GM20000 (cell line): ENCODE results near the gene EVC2.

Source experiments
- DNase-seq: peaks from one replicate; pipeline ENCODE4 v3.0.0; 2012; ENCODE audit warnings: low spot score
- CTCF ChIP-seq: IDR thresholded peaks from 2 replicates; pipeline ENCODE4 v1.5.1; 2012; ENCODE audit warnings: mild to moderate bottlenecking, control low read depth; ENCODE audit errors: extremely low read depth, missing control alignments

Gene EVC2

GRCh38 chr4:5750052-5750945, 41.9 kb upstream of the EVC2 start:
- no peak for TF ChIP-seq CTCF
- DNase-seq: no peak

GRCh38 chr4:5749568-5749967, 41.2 kb upstream of the EVC2 start:
- no peak for TF ChIP-seq CTCF
- DNase-seq: no peak

GRCh38 chr4:5747738-5748375, 39.5 kb upstream of the EVC2 start:
- TF ChIP-seq CTCF: no peak
- no peak for DNase-seq

- no peak for TF ChIP-seq CTCF
- DNase-seq: no peak
Measured at GRCh38 chr4:5746829-5747737, 38.7 kb upstream of the EVC2 start.

- TF ChIP-seq CTCF: no peak
- DNase-seq: no peak
Measured at GRCh38 chr4:5746250-5746649, 37.9 kb upstream of the EVC2 start.

- DNase-seq: no peak
- no peak for TF ChIP-seq CTCF
Measured at GRCh38 chr4:5742968-5743367, 34.6 kb upstream of the EVC2 start.
